Parathyroid adenoma (tissue), 2 donors: ENCODE results near the gene DIP2A.
"Not testable (repeated sequence)": the region's sequence is repeated elsewhere in the genome, so short reads cannot be mapped to it uniquely, and the experiment has no call there.

ENCODE experiments used
- H2AFZ ChIP-seq: fragments of 300-600 bp; sonication (generic); one replicate; pipeline ENCODE4 v1.7.0; 2017; ENCODE audit warnings: antibody characterized with exemption, mild to moderate bottlenecking
- H3K27ac ChIP-seq: fragments of 300-600 bp; sonication (generic); one replicate; pipeline ENCODE4 v1.7.0; 2017
- H3K27me3 ChIP-seq: fragments of 300-600 bp; sonication (generic); one replicate; pipeline ENCODE4 v1.7.0; 2017; ENCODE audit warnings: low read length; ENCODE audit not compliant: control insufficient read depth, insufficient read depth
- H3K36me3 ChIP-seq: fragments of 300-600 bp; sonication (generic); one replicate; pipeline ENCODE4 v1.7.0; 2017; ENCODE audit warnings: low read length; ENCODE audit not compliant: control insufficient read depth, insufficient read depth
- H3K4me1 ChIP-seq: fragments of 300-600 bp; sonication (generic); one replicate; pipeline ENCODE4 v1.7.0; 2017; ENCODE audit warnings: control low read depth
- H3K4me2 ChIP-seq: fragments of 300-600 bp; sonication (generic); one replicate; pipeline ENCODE4 v1.7.0; 2017; ENCODE audit warnings: low read length
- H3K4me3 ChIP-seq: fragments of 300-600 bp; sonication (generic); one replicate; pipeline ENCODE4 v1.7.0; 2017; ENCODE audit warnings: low read depth, low read length
- H3K79me2 ChIP-seq: fragments of 300-600 bp; sonication (generic); one replicate; pipeline ENCODE4 v1.7.0; 2017; ENCODE audit warnings: control low read depth
- H3K9ac ChIP-seq: fragments of 300-600 bp; sonication (generic); one replicate; pipeline ENCODE4 v1.7.0; 2017; ENCODE audit warnings: mild to moderate bottlenecking
- H3K9me3 ChIP-seq: fragments of 300-600 bp; sonication (generic); one replicate; pipeline ENCODE4 v1.7.0; 2017; ENCODE audit warnings: low read length; ENCODE audit not compliant: control insufficient read depth
- TF ChIP-seq, protein P1 (sequence below): fragments of 300-600 bp; sonication (generic); IDR thresholded peaks from one replicate; pipeline ENCODE4 v1.7.0; 2017; ENCODE audit warnings: antibody characterized with exemption, mild to moderate bottlenecking
- donor health status: primary hyperparathyroidism.

DIP2A gene

DNA sequence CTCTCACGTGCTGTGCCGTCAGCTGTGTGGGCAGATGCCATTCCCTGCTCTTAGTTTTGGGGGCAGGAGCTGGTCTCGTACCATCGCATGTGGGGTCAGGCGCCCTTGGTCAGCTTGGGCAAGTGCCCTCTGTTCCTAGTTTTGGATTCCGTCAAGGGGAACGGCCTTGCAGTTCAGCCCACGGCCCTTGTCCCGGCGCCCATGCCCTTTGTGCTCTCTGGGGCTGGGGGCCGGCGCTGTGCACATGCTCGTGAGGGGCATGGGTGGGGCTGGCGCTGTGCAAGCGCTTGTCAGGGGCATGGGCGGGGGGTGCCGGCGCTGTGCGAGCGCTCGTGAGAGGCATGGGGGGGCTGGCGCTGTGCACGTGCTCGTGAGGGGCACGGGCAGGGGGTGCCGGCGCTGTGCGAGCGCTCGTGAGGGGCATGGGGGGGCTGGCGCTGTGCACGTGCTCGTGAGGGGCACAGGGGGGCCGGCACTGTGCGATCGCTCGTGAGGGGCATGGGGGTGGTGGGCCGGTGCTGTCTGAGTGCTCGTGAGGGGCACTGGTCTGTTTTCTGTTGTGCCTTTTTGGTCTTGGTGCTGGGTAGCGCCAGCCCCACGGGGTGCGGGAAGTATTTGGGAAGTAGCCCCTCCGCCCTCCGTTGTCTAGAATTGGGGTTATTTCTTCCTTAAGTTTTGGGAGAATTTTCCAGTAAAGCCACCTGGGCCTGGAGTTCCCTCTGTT, 29.5 kb upstream of the DIP2A start:
- Histone ChIP-seq H3K27ac (no peak overlapping the region), H3K4me3 (no peak overlapping the region), H3K4me2 (no peak overlapping the region), H3K36me3 (no peaks in the 10 kb centered on the region), H3K79me2 (no peaks in the 10 kb centered on the region), H3K9ac (no peak overlapping the region), H3K9me3 (no peaks in the 10 kb centered on the region), H3K27me3 (no peaks in the 10 kb centered on the region), H2AFZ (no peak overlapping the region), H3K4me1 (no peaks in the 10 kb centered on the region)
- TF ChIP-seq, protein P1, sequence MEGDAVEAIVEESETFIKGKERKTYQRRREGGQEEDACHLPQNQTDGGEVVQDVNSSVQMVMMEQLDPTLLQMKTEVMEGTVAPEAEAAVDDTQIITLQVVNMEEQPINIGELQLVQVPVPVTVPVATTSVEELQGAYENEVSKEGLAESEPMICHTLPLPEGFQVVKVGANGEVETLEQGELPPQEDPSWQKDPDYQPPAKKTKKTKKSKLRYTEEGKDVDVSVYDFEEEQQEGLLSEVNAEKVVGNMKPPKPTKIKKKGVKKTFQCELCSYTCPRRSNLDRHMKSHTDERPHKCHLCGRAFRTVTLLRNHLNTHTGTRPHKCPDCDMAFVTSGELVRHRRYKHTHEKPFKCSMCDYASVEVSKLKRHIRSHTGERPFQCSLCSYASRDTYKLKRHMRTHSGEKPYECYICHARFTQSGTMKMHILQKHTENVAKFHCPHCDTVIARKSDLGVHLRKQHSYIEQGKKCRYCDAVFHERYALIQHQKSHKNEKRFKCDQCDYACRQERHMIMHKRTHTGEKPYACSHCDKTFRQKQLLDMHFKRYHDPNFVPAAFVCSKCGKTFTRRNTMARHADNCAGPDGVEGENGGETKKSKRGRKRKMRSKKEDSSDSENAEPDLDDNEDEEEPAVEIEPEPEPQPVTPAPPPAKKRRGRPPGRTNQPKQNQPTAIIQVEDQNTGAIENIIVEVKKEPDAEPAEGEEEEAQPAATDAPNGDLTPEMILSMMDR = no peak

DNA sequence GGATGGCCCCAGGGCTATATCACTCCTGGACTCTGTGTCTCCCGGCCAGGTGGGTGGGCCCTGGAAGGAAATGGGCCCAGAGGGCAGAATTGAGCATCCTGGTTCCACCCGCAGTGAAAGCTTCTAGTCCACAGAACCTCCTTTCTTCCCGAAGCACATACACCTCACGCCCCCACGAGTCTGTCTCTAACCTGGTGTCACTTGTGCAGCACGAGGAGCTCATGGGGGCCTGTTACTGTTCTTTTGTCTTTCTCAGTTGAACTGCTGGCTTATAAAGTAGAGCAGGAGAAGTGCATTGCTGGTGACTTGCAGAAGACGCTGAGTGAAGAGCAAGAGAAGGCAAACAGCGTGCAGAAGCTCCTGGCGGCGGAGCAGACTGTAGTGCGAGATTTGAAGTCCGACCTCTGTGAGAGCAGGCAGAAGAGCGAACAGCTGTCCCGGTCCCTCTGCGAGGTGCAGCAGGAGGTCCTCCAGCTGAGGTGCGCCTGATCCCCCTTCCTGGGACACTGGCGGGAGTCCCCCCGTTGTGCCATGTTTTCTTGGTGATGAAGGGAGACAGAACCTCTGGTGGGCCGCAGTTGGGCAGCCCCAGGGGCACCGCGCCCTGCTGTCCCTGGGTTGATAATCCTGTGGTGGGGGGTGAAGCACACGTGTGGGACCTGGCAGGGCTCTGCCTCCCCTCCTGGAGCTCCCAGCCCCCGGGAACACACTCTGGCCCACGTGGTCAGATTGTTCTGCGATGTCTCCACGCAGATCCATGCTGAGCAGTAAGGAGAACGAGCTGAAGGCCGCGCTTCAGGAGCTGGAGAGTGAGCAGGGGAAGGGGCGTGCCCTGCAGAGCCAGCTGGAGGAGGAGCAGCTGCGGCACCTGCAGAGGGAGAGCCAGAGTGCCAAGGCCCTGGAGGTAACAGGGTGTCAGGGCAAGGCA, 28.7 kb upstream of the DIP2A start:
- Histone ChIP-seq H3K4me1 (no peaks in the 10 kb centered on the region), H3K27ac (no peak overlapping the region), H3K9me3 (no peaks in the 10 kb centered on the region), H3K36me3 (no peaks in the 10 kb centered on the region), H3K4me3 (no peak overlapping the region), H2AFZ (no peak overlapping the region), H3K27me3 (no peaks in the 10 kb centered on the region), H3K9ac (no peak overlapping the region), H3K4me2 (no peak overlapping the region), H3K79me2 (no peaks in the 10 kb centered on the region)
- TF ChIP-seq, protein P1 = no peak

DNA sequence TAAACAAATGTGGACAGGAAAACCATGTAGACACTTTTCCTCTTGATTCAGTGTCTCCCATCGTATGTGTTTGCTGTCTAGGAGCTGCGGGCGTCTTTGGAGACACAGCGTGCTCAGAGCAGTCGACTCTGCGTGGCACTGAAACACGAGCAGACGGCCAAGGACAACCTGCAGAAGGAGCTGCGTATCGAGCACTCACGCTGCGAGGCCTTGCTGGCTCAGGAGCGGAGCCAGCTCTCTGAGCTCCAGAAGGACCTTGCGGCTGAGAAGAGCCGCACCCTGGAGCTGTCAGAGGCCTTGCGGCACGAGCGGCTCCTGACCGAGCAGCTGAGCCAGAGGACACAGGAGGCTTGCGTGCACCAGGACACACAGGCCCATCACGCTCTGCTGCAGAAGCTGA, 27.2 kb upstream of the DIP2A start:
- H3K9me3 ChIP-seq = no peaks in the 10 kb centered on the region
- H3K4me3 ChIP-seq = no peak overlapping the region
- H3K9ac ChIP-seq = no peak overlapping the region
- no peaks in the 10 kb centered on the region for H3K79me2 ChIP-seq
- H3K36me3 ChIP-seq = no peaks in the 10 kb centered on the region
- no peak overlapping the region for H3K27ac ChIP-seq
- H2AFZ ChIP-seq = no peak overlapping the region
- no peak overlapping the region for H3K4me2 ChIP-seq
- H3K27me3 ChIP-seq = no peaks in the 10 kb centered on the region
- H3K4me1 ChIP-seq = no peaks in the 10 kb centered on the region
- TF ChIP-seq, protein P1 = no peak

DNA sequence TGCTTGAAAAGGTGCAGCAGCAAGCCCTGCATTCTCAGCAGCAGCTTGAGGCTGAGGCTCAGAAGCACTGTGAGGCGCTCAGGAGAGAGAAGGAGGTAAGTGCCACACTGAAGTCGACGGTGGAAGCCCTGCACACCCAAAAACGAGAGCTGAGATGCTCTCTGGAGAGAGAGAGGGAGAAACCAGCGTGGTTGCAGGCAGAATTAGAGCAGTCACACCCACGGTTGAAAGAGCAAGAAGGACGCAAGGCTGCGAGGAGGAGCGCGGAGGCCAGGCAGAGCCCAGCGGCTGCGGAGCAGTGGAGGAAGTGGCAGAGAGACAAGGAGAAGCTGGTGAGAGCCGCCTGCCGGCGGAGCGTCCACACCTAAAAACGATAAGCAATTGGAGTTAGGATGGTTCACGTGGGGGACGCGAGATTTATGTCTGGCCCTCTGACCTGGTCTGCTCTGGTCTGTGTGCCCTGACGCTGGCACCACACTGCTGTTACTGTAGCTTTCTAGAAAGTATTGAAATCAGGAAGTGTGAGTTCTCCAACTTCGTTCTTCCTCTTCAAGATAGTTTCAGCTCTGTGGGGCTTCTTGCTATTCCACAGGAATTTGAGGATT, 26.7 kb upstream of the DIP2A start:
- Histone ChIP-seq H3K4me2 (no peak overlapping the region), H3K79me2 (no peaks in the 10 kb centered on the region), H3K27ac (no peak overlapping the region), H3K36me3 (no peaks in the 10 kb centered on the region), H3K4me3 (no peak overlapping the region), H3K27me3 (no peaks in the 10 kb centered on the region), H3K9ac (no peak overlapping the region), H2AFZ (no peak overlapping the region), H3K9me3 (no peaks in the 10 kb centered on the region), H3K4me1 (no peaks in the 10 kb centered on the region)
- TF ChIP-seq, protein P1 = no peak

DNA sequence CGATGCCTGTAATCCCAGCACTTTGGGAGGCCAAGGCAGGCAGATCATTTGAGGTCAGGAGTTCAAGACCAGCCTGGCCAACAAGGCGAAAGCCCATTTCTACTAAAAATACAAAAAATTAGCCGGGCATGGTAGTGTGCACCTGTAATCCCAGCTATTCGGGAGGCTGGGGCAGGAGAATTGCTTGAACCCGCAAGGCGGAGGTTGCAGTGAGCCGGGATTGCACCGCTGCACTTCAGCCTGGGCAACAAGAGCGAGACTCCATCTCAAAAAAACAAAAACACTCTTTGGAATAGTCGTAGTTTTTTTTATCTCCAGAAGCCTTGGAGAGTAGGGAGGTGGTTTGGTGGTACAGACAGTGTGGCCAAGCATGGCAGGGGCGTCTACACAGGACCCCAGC, 25.6 kb upstream of the DIP2A start:
- H3K9me3 ChIP-seq, H3K27me3 ChIP-seq, H3K9ac ChIP-seq, H3K4me2 ChIP-seq, H3K27ac ChIP-seq, H3K4me1 ChIP-seq, H2AFZ ChIP-seq, H3K79me2 ChIP-seq, H3K36me3 ChIP-seq, H3K4me3 ChIP-seq: not testable (repeated sequence)
